ENCODE measurements around the gene ZBTB3. TPM values are rescaled to one million over a fixed set of nuclear protein-coding genes. Genes with fewer than 3 reads are reported as not detected.
"Not testable (repeated sequence)": the region's sequence is repeated elsewhere in the genome, so short reads cannot be mapped to it uniquely, and the experiment has no call there.

The ZBTB3 gene
- total RNA-seq, 1 experiment from 2014 or later = 4.6 TPM

DNA sequence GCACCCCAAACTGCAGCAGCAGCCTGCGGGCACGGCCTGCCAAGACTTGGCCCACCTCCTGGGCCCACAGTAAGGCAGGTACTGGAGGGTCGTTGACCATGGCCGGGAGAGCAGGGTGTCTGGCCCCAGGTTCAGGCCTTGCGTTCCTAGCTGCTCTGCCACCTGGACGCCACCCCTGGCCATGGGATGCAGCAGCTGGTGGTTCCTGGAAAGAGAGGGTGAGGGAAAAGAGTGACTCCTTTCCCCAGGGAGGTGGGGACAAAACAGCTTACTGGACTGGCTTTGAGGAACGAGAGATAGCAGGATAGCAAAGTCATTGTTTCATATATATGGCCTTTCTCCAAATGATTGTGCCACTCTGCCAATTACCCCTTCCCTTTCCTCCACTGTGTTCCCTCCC, 48.5 kb downstream of the ZBTB3 start:
- DNase-seq (ENCODE audit: low read depth) = no peak
- in situ Hi-C loops (cut with HindIII; ENCODE audit: low pct_unique_long_range_greater_than_20kb, low sequenced_read_pairs) = no loop called here

DNA sequence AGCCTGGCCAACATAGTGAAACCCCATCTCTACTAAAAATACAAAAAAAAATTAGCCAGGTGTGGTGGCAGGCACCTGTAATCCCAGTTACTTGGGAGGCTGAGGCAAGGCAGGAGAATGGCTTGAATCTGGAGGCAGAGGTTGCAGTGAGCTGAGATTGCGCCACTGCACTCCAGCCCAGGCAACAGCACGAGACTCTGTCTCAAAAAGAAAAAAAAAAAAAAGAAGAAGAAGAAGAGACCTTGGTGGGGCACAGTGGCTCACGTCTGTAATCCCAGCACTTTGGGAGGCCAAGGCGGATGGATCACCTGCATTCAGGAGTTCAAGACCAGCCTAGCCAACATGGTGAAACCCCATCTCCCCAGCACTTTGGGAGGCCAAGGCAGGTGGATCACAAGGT, 50.0 kb downstream of the ZBTB3 start:
- in situ Hi-C loops (cut with HindIII; ENCODE audit: low pct_unique_long_range_greater_than_20kb, low sequenced_read_pairs); DNase-seq (ENCODE audit: low read depth): not testable (repeated sequence)

DNA sequence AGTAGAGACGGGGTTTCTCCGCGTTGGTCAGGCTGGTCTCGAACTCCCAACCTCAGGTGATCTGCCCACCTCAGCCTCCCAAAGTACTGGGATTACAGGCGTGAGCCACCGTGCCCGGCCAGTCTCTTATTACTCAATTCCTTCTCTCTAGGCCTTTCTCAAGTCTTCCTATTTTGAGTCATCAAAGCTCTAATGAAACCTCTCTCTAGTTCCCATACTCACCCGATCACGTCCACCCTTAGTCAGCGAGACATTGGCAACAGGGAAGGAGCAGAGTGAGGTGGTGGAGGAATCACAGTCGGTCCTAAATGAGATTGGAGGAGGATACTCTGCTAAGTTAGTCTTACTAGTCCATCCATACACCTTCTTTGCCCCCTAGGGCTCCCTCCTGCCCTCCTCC, 51.7 kb downstream of the ZBTB3 start:
- DNase-seq (ENCODE audit: low read depth) = no peak
- in situ Hi-C loops (cut with HindIII; ENCODE audit: low pct_unique_long_range_greater_than_20kb, low sequenced_read_pairs) = no loop called here

Other genes with a start within 250 kb of the ZBTB3 start
- gene AHNAK, start 207.4 kb downstream of the ZBTB3 start, total RNA-seq (2014; rRNA removed; shearing (Covaris generic); ENCODE audit: low replicate concordance) = 141 and 188 TPM in 2 replicates
- gene EEF1G, start 180.3 kb downstream of the ZBTB3 start, total RNA-seq (2014; rRNA removed; shearing (Covaris generic); ENCODE audit: low replicate concordance) = 2,603 and 2,794 TPM in 2 replicates
- gene TUT1, start 162.6 kb downstream of the ZBTB3 start, total RNA-seq (2014; rRNA removed; shearing (Covaris generic); ENCODE audit: low replicate concordance) = 11.7 and 14.2 TPM in 2 replicates
- gene MTA2, start 152.3 kb downstream of the ZBTB3 start, total RNA-seq (2014; rRNA removed; shearing (Covaris generic); ENCODE audit: low replicate concordance) = 87.5 and 107 TPM in 2 replicates
- gene EML3, start 141.4 kb downstream of the ZBTB3 start, total RNA-seq (2014; rRNA removed; shearing (Covaris generic); ENCODE audit: low replicate concordance) = 16.1 and 19.3 TPM in 2 replicates
- gene ROM1, start 140.9 kb downstream of the ZBTB3 start, total RNA-seq (2014; rRNA removed; shearing (Covaris generic); ENCODE audit: low replicate concordance) = 4.5 and 7.4 TPM in 2 replicates
- gene B3GAT3, start 132.2 kb downstream of the ZBTB3 start, total RNA-seq (2014; rRNA removed; shearing (Covaris generic); ENCODE audit: low replicate concordance) = 34.9 and 52.3 TPM in 2 replicates
- gene GANAB, start 107.5 kb downstream of the ZBTB3 start, total RNA-seq (2014; rRNA removed; shearing (Covaris generic); ENCODE audit: low replicate concordance) = 434 and 492 TPM in 2 replicates
- 7.6 and 14.5 TPM in 2 replicates for gene INTS5, start 100.9 kb downstream of the ZBTB3 start, total RNA-seq (2014; rRNA removed; shearing (Covaris generic); ENCODE audit: low replicate concordance)
- gene C11orf98, start 89.0 kb downstream of the ZBTB3 start, total RNA-seq (2014; rRNA removed; shearing (Covaris generic); ENCODE audit: low replicate concordance) = 48.1 and 59.2 TPM in 2 replicates
- 0.09 and 6.4 TPM in 2 replicates for gene CSKMT, start 88.8 kb downstream of the ZBTB3 start, total RNA-seq (2014; rRNA removed; shearing (Covaris generic); ENCODE audit: low replicate concordance)
- gene UQCC3, start 82.5 kb downstream of the ZBTB3 start, total RNA-seq (2014; rRNA removed; shearing (Covaris generic); ENCODE audit: low replicate concordance) = 18.2 and 25.6 TPM in 2 replicates
- gene LBHD1, start 81.9 kb downstream of the ZBTB3 start, total RNA-seq (2014; rRNA removed; shearing (Covaris generic); ENCODE audit: low replicate concordance) = 1.9 and 3.2 TPM in 2 replicates
- gene UBXN1, start 75.1 kb downstream of the ZBTB3 start, total RNA-seq (2014; rRNA removed; shearing (Covaris generic); ENCODE audit: low replicate concordance) = 81.8 and 106 TPM in 2 replicates
- not detected in 2 replicates for gene LRRN4CL, start 64.6 kb downstream of the ZBTB3 start, total RNA-seq (2014; rRNA removed; shearing (Covaris generic); ENCODE audit: low replicate concordance)
- 37.5 and 55.8 TPM in 2 replicates for gene BSCL2, start 46.7 kb downstream of the ZBTB3 start, total RNA-seq (2014; rRNA removed; shearing (Covaris generic); ENCODE audit: low replicate concordance)
- not detected in 2 replicates for gene GNG3, start 46.5 kb downstream of the ZBTB3 start, total RNA-seq (2014; rRNA removed; shearing (Covaris generic); ENCODE audit: low replicate concordance)
- gene HNRNPUL2, start 26.7 kb downstream of the ZBTB3 start, total RNA-seq (2014; rRNA removed; shearing (Covaris generic); ENCODE audit: low replicate concordance) = 4.4 and 4.8 TPM in 2 replicates
- gene TTC9C, start 25.7 kb downstream of the ZBTB3 start, total RNA-seq (2014; rRNA removed; shearing (Covaris generic); ENCODE audit: low replicate concordance) = 30.9 and 37.2 TPM in 2 replicates
- 75.4 and 80.0 TPM in 2 replicates for gene POLR2G, start 7.4 kb upstream of the ZBTB3 start, total RNA-seq (2014; rRNA removed; shearing (Covaris generic); ENCODE audit: low replicate concordance)
- gene TAF6L, start 17.2 kb upstream of the ZBTB3 start, total RNA-seq (2014; rRNA removed; shearing (Covaris generic); ENCODE audit: low replicate concordance) = 12.9 and 14.6 TPM in 2 replicates
- gene TMEM179B, start 33.2 kb upstream of the ZBTB3 start, total RNA-seq (2014; rRNA removed; shearing (Covaris generic); ENCODE audit: low replicate concordance) = 14.9 and 33.8 TPM in 2 replicates
- gene TMEM223, start 37.8 kb upstream of the ZBTB3 start, total RNA-seq (2014; rRNA removed; shearing (Covaris generic); ENCODE audit: low replicate concordance) = 42.0 and 58.7 TPM in 2 replicates
- 1.5 and 6.3 TPM in 2 replicates for gene NXF1, start 51.3 kb upstream of the ZBTB3 start, total RNA-seq (2014; rRNA removed; shearing (Covaris generic); ENCODE audit: low replicate concordance)
- gene STX5, start 77.9 kb upstream of the ZBTB3 start, total RNA-seq (2014; rRNA removed; shearing (Covaris generic); ENCODE audit: low replicate concordance) = 29.6 and 39.5 TPM in 2 replicates
- gene TEX54, start 78.7 kb upstream of the ZBTB3 start, total RNA-seq (2014; rRNA removed; shearing (Covaris generic); ENCODE audit: low replicate concordance) = not detected in 2 replicates
- gene WDR74, start 85.4 kb upstream of the ZBTB3 start, total RNA-seq (2014; rRNA removed; shearing (Covaris generic); ENCODE audit: low replicate concordance) = 82.0 and 102 TPM in 2 replicates
- 623 and 653 TPM in 2 replicates for gene SLC3A2, start 126.7 kb upstream of the ZBTB3 start, total RNA-seq (2014; rRNA removed; shearing (Covaris generic); ENCODE audit: low replicate concordance)
- gene CHRM1, start 167.2 kb upstream of the ZBTB3 start, total RNA-seq (2014; rRNA removed; shearing (Covaris generic); ENCODE audit: low replicate concordance) = not detected in 2 replicates
- gene SLC22A6, start 230.8 kb upstream of the ZBTB3 start, total RNA-seq (2014; rRNA removed; shearing (Covaris generic); ENCODE audit: low replicate concordance) = not detected in 2 replicates